Measurements from ENCODE around the gene MGAT4A. TPM values are rescaled to one million over a fixed set of nuclear protein-coding genes. Genes with fewer than 3 reads are reported as not detected.

Gene MGAT4A
- total and polyA plus RNA-seq, 2 of the 13 experiments (the other 11 are each of a cell fraction or from before 2014, with no cell fraction given): 47.2 to 90.9 TPM

GRCh38 chr2:98731041-98731893, at the start of gene MGAT4A (continued):
- TF ChIP-seq THAP7 (CRISPR knock-in tag; IDR thresholded peaks at IDR 0.05) (no peak; the same call in 1 of the 2 replicates), MYPOP (CRISPR knock-in tag; IDR thresholded peaks at IDR 0.05) (0 out of 2 replicates have a peak, but pooled peaks have one; percentile 22), HMG20A (CRISPR knock-in tag; IDR thresholded peaks at IDR 0.05; ENCODE audit: borderline replicate concordance) (no peak), ZNF746 (CRISPR knock-in tag; IDR thresholded peaks at IDR 0.05) (peak; percentile 37; the same call in 1 of the 2 replicates), ZNF776 (CRISPR knock-in tag; IDR thresholded peaks at IDR 0.05) (peak; percentile 90; the same call in 1 of the 2 replicates), ZNF124 (CRISPR knock-in tag; IDR thresholded peaks at IDR 0.05) (no peak; the same call in 1 of the 2 replicates), ZBTB43 (CRISPR knock-in tag; conservative IDR thresholded peaks at IDR 0.05) (peak; percentile 80; the same call in 1 of the 2 replicates), ZBTB7B (CRISPR knock-in tag; IDR thresholded peaks at IDR 0.05) (no peak; the same call in 1 of the 2 replicates), ZFY (CRISPR knock-in tag; IDR thresholded peaks at IDR 0.05) (peak; percentile 91), MBD4 (IDR thresholded peaks at IDR 0.05; ENCODE audit: borderline replicate concordance, low read length) (no peak), SALL2 (CRISPR knock-in tag; IDR thresholded peaks at IDR 0.05) (peak; percentile 78), ZNF883 (CRISPR knock-in tag; IDR thresholded peaks at IDR 0.05; ENCODE audit: not compliant biosample characterization) (peak; percentile 72), POGK (CRISPR knock-in tag; conservative IDR thresholded peaks at IDR 0.05) (peak; percentile 88), ZNF12 (CRISPR knock-in tag; IDR thresholded peaks at IDR 0.05) (peak; percentile 23), KDM6A (CRISPR knock-in tag; IDR thresholded peaks at IDR 0.05; ENCODE audit: low read depth) (no peak), HES4 (CRISPR knock-in tag; IDR thresholded peaks at IDR 0.05; ENCODE audit: borderline replicate concordance) (peak; percentile 89; the same call in 1 of the 2 replicates), ZNF709 (CRISPR knock-in tag; IDR thresholded peaks at IDR 0.05) (peak; percentile 28), SIN3A (IDR thresholded peaks at IDR 0.05; ENCODE audit: borderline replicate concordance, low read depth, low read length) (peak; percentile 46; the same call in 1 of the 2 replicates), ZSCAN30 (CRISPR knock-in tag; IDR thresholded peaks at IDR 0.05) (no peak), NR2F6 (IDR thresholded peaks at IDR 0.05) (no peak), NR2F6 (CRISPR knock-in tag; IDR thresholded peaks at IDR 0.05) (peak; percentile 7; the same call in 1 of the 2 replicates), SP5 (CRISPR knock-in tag; IDR thresholded peaks at IDR 0.05; ENCODE audit: borderline replicate concordance, low read depth) (0 out of 2 replicates have a peak, but pooled peaks have one; percentile 4), JUN (CRISPR knock-in tag; IDR thresholded peaks at IDR 0.05) (0 out of 2 replicates have a peak, but pooled peaks have one; percentile 38), DBP (CRISPR knock-in tag; IDR thresholded peaks at IDR 0.05; ENCODE audit: not compliant biosample characterization) (no peak), JDP2 (CRISPR knock-in tag; IDR thresholded peaks at IDR 0.05; ENCODE audit: borderline replicate concordance) (no peak)
